ENCODE measurements around the gene AFTPH. TPM values are rescaled to one million over a fixed set of nuclear protein-coding genes. Genes with fewer than 3 reads are reported as not detected.

Gene AFTPH
- polyA plus RNA-seq, 1 of the 3 experiments (the other 2 are of a cell fraction) = 7.4 TPM

DNA sequence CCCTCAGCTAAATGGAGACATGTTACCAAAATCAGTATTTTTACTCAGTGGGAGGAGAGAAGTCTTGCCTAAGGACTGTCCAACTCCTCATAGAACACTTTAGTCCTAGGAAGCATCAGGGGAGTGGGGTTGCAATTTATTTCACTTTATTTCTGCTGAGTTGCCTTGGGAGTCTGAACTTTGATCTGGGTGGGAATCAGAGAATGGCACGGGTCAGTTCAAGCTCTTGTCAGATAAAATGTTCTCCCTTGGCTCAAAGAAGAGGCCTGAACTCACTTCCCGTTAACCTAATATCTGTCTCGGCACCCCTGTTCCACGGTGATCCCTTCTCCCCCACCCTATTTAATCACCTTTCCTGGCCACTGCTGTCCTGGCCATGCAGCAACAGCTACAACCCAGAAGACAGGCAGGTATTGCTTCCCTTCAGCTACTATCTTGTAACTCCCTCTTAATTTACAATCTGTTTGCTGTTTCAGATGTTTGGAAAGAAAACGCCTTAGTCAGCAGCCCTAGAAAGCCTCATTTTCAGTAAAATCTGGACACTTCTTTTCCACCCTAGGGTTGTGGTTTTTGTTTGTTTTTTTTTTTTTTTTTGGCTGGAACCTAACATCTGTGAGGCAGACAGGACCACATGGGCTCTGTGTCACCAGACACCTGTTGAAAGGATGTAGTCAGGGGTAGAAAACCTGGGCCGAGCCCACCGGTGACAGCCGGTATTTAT, 77.1 kb downstream of the AFTPH start:
- no peak overlapping the region for H3K4me3 ChIP-seq (ENCODE audit: low read depth in 2 of 2, low read length in 1 of 2)
- H2AFZ ChIP-seq (ENCODE audit: low read depth) = no peak overlapping the region
- H3K36me3 ChIP-seq (replicated peaks in 1 of 2; ENCODE audit: control insufficient read depth in 1 of 2, insufficient read depth in 2 of 2, low read length in 1 of 2) = no peaks in the 10 kb centered on the region
- ChIA-PET POLR2A (no interaction called here), CTCF (interaction anchor here (1.0 to 1.9 kb wide), 3 partner anchors 14 to 45 kb away, joined by 5 to 10 read pairs (median 6); no protein-coding TSS in a partner anchor)
- no peak overlapping the region for H3K27ac ChIP-seq (ENCODE audit: low read depth in 2 of 2, low read length in 1 of 2)
- no peaks in the 10 kb centered on the region for H3K9me2 ChIP-seq
- H3K4me1 ChIP-seq (ENCODE audit: control insufficient read depth in 1 of 2, insufficient read depth in 2 of 2, low read depth in 1 of 2, low read length in 1 of 2) = peaks cover 0 to 13% of the 10 kb centered on the region in 2 experiments; a peak in 1 of 4 replicates
- no peaks in the 10 kb centered on the region for H3F3A ChIP-seq (replicated peaks; ENCODE audit: insufficient read depth)
- TF ChIP-seq EZH2phosphoT487 (IDR thresholded peaks at IDR 0.05; ENCODE audit: borderline replicate concordance, low read depth) (no peak), MEF2A (IDR thresholded peaks at IDR 0.05; ENCODE audit: borderline replicate concordance, low read depth) (no peak), TAF1 (IDR thresholded peaks at IDR 0.05; ENCODE audit: borderline replicate concordance, low read depth, low read length) (no peak), YY1 (IDR thresholded peaks at IDR 0.05; ENCODE audit: low read depth) (no peak), FOXJ3 (CRISPR knock-in tag; IDR thresholded peaks at IDR 0.05) (no peak), RAD21 (IDR thresholded peaks at IDR 0.05; ENCODE audit: low read length) (no peak), GATA2 (CRISPR knock-in tag; IDR thresholded peaks at IDR 0.05) (no peak), JUND (IDR thresholded peaks at IDR 0.05) (no peak), RCOR1 (IDR thresholded peaks at IDR 0.05; ENCODE audit: low read length) (no peak), TCF12 (IDR thresholded peaks at IDR 0.05) (no peak), MXI1 (IDR thresholded peaks at IDR 0.05; ENCODE audit: low read depth, low read length) (no peak)
- TF ChIP-seq, protein P1, sequence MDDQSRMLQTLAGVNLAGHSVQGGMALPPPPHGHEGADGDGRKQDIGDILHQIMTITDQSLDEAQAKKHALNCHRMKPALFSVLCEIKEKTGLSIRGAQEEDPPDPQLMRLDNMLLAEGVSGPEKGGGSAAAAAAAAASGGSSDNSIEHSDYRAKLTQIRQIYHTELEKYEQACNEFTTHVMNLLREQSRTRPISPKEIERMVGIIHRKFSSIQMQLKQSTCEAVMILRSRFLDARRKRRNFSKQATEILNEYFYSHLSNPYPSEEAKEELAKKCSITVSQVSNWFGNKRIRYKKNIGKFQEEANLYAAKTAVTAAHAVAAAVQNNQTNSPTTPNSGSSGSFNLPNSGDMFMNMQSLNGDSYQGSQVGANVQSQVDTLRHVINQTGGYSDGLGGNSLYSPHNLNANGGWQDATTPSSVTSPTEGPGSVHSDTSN (IDR thresholded peaks at IDR 0.05) = no peak
- TF ChIP-seq, protein P2, sequence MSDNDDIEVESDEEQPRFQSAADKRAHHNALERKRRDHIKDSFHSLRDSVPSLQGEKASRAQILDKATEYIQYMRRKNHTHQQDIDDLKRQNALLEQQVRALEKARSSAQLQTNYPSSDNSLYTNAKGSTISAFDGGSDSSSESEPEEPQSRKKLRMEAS (IDR thresholded peaks at IDR 0.05; ENCODE audit: low read depth) = no peak
- TF ChIP-seq, protein P3, sequence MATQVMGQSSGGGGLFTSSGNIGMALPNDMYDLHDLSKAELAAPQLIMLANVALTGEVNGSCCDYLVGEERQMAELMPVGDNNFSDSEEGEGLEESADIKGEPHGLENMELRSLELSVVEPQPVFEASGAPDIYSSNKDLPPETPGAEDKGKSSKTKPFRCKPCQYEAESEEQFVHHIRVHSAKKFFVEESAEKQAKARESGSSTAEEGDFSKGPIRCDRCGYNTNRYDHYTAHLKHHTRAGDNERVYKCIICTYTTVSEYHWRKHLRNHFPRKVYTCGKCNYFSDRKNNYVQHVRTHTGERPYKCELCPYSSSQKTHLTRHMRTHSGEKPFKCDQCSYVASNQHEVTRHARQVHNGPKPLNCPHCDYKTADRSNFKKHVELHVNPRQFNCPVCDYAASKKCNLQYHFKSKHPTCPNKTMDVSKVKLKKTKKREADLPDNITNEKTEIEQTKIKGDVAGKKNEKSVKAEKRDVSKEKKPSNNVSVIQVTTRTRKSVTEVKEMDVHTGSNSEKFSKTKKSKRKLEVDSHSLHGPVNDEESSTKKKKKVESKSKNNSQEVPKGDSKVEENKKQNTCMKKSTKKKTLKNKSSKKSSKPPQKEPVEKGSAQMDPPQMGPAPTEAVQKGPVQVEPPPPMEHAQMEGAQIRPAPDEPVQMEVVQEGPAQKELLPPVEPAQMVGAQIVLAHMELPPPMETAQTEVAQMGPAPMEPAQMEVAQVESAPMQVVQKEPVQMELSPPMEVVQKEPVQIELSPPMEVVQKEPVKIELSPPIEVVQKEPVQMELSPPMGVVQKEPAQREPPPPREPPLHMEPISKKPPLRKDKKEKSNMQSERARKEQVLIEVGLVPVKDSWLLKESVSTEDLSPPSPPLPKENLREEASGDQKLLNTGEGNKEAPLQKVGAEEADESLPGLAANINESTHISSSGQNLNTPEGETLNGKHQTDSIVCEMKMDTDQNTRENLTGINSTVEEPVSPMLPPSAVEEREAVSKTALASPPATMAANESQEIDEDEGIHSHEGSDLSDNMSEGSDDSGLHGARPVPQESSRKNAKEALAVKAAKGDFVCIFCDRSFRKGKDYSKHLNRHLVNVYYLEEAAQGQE (IDR thresholded peaks at IDR 0.05; ENCODE audit: low read depth, low read length) = no peak
- no peak for DNase-seq
- no peaks in the 10 kb centered on the region for H3K27me3 ChIP-seq (ENCODE audit: insufficient read depth)
- WGBS (ENCODE audit: low lambda C conversion rate) = 69% methylated on average over 8 of the region's 8 CpGs
- no peak overlapping the region for H3K4me2 ChIP-seq
- H4K20me1 ChIP-seq (ENCODE audit: insufficient read depth) = no peaks in the 10 kb centered on the region
- no peaks in the 10 kb centered on the region for H3K79me2 ChIP-seq (ENCODE audit: insufficient read depth)
- H3K9ac ChIP-seq = no peak overlapping the region
- H3K9me3 ChIP-seq = no peaks in the 10 kb centered on the region
